PFSK-1 (cell line): Measurements from ENCODE around the gene CDK19.

Experiments
- POLR2AphosphoS5 ChIP-seq: IDR thresholded peaks from 2 replicates; pipeline ENCODE4 v1.6.1; 2012; ENCODE audit warnings: low read depth, mild to moderate bottlenecking, control low read depth, low read length, moderate library complexity
- SIN3A ChIP-seq: IDR thresholded peaks from 2 replicates; pipeline ENCODE4 v1.6.1; 2012; ENCODE audit warnings: mild to moderate bottlenecking, low read length, moderate library complexity, borderline replicate concordance; ENCODE audit not compliant: insufficient read depth
- TF ChIP-seq, protein P1 (sequence below), 2 experiments: IDR thresholded peaks; 2 replicates each; pipeline versions ENCODE4 v1.6.1 to v1.8.0; 2011 to 2012; ENCODE audit warnings: low read depth in 2 of 2, low read length in 2 of 2, control low read depth in 1 of 2, inconsistent platforms in 1 of 2, mild to moderate bottlenecking in 1 of 2, moderate library complexity in 1 of 2; ENCODE audit not compliant: insufficient read depth in 1 of 2

GRCh38 chr6:110643175-110643574, 172.1 kb downstream of the CDK19 start:
- TF ChIP-seq POLR2AphosphoS5 (no peak), SIN3A (no peak)
- TF ChIP-seq, protein P1, sequence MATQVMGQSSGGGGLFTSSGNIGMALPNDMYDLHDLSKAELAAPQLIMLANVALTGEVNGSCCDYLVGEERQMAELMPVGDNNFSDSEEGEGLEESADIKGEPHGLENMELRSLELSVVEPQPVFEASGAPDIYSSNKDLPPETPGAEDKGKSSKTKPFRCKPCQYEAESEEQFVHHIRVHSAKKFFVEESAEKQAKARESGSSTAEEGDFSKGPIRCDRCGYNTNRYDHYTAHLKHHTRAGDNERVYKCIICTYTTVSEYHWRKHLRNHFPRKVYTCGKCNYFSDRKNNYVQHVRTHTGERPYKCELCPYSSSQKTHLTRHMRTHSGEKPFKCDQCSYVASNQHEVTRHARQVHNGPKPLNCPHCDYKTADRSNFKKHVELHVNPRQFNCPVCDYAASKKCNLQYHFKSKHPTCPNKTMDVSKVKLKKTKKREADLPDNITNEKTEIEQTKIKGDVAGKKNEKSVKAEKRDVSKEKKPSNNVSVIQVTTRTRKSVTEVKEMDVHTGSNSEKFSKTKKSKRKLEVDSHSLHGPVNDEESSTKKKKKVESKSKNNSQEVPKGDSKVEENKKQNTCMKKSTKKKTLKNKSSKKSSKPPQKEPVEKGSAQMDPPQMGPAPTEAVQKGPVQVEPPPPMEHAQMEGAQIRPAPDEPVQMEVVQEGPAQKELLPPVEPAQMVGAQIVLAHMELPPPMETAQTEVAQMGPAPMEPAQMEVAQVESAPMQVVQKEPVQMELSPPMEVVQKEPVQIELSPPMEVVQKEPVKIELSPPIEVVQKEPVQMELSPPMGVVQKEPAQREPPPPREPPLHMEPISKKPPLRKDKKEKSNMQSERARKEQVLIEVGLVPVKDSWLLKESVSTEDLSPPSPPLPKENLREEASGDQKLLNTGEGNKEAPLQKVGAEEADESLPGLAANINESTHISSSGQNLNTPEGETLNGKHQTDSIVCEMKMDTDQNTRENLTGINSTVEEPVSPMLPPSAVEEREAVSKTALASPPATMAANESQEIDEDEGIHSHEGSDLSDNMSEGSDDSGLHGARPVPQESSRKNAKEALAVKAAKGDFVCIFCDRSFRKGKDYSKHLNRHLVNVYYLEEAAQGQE (IDR thresholded peaks at IDR 0.05; ENCODE audit: insufficient read depth in 1 of 2, low read depth in 2 of 2, low read length in 2 of 2), result no peak
